MM.1S (cell line): Measurements from ENCODE around the gene LRMDA.

Experiments
- CTCF ChIP-seq: fragments of 300-600 bp; sonication (generic); IDR thresholded peaks from 2 replicates; pipeline ENCODE4 v1.5.1; 2016; ENCODE audit warnings: antibody characterized with exemption, low read length, mixed read lengths
- EZH2 ChIP-seq: fragments of 300-600 bp; sonication (generic); optimal IDR thresholded peaks from 2 replicates; pipeline ENCODE3; 2017; ENCODE audit warnings: low read depth, mild to moderate bottlenecking, antibody characterized with exemption, low read length, mixed read lengths

- TF ChIP-seq CTCF (no peak), EZH2 (no peak)
Observed at GRCh38 chr10:76298329-76298728, 866.9 kb downstream of the LRMDA start.
